Osteocyte (in vitro differentiated cells): ENCODE results near the gene SSC5D. TPM values are rescaled to one million over a fixed set of nuclear protein-coding genes. Genes with fewer than 3 reads are reported as not detected.

Experiments
- DNase-seq: peaks from one replicate; pipeline ENCODE4 v3.0.0; 2021; ENCODE audit warnings: mixed read lengths; ENCODE audit not compliant: unreplicated experiment; ENCODE audit errors: extremely low spot score
- H3K27ac Mint-ChIP-seq: one replicate; pipeline ENCODE4 v1.8.0; 2021; ENCODE audit warnings: mild to moderate bottlenecking, mixed read lengths; ENCODE audit not compliant: unreplicated experiment
- H3K27me3 Mint-ChIP-seq: one replicate; pipeline ENCODE4 v1.8.0; 2021; ENCODE audit warnings: mixed read lengths; ENCODE audit not compliant: unreplicated experiment
- H3K36me3 Mint-ChIP-seq: one replicate; pipeline ENCODE4 v1.8.0; 2021; ENCODE audit warnings: mixed read lengths; ENCODE audit not compliant: unreplicated experiment
- H3K4me1 Mint-ChIP-seq: one replicate; pipeline ENCODE4 v1.8.0; 2021; ENCODE audit warnings: mixed read lengths; ENCODE audit not compliant: unreplicated experiment
- H3K4me3 Mint-ChIP-seq: one replicate; pipeline ENCODE4 v1.8.0; 2021; ENCODE audit warnings: mild to moderate bottlenecking, moderate library complexity, mixed read lengths; ENCODE audit not compliant: unreplicated experiment
- H3K9me3 Mint-ChIP-seq: one replicate; pipeline ENCODE4 v1.8.0; 2021; ENCODE audit warnings: mixed read lengths; ENCODE audit not compliant: unreplicated experiment
- CTCF ChIP-seq: fragments of 200-600 bp; sonication (generic); IDR thresholded peaks from 2 replicates; pipeline ENCODE4 v1.5.0; 2021; ENCODE audit warnings: antibody characterized with exemption, mild to moderate bottlenecking, moderate library complexity
- total RNA-seq: library from RNA; stranded (reverse); gene quantifications from 2 replicates; pipeline ENCODE4 v1.2.1, GENCODE V29; 2021

Gene SSC5D
- total RNA-seq, 1 donor from 2014 or later, result 21.5 TPM

DNA sequence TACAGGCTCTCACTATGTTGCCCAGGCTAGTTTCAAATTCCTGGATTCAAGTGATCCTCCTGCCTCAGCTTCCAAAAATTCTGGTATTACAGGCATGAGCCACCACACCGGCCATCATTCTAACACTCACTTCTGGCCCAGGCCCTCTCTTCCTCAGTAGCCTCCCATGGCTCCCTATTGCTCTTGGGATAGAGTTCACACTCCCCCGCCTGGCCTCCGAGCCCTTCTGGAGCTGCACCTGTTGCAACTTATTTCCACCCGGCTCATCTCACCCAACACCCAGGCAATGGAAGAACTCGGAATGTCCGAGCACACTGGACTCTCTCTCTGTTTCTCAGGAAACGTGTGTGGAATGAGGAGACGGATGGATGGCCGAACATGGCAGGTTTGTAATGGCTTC is 66.1 kb downstream of the SSC5D start:
- Mint-ChIP-seq H3K36me3 (no peaks in the 10 kb centered on the region), H3K27ac (no peak overlapping the region), H3K4me3 (no peak overlapping the region), H3K9me3 (no peaks in the 10 kb centered on the region), H3K4me1 (peaks cover 35% of the 10 kb centered on the region), H3K27me3 (no peaks in the 10 kb centered on the region)
- no peak for DNase-seq
- no peak for TF ChIP-seq CTCF

DNA sequence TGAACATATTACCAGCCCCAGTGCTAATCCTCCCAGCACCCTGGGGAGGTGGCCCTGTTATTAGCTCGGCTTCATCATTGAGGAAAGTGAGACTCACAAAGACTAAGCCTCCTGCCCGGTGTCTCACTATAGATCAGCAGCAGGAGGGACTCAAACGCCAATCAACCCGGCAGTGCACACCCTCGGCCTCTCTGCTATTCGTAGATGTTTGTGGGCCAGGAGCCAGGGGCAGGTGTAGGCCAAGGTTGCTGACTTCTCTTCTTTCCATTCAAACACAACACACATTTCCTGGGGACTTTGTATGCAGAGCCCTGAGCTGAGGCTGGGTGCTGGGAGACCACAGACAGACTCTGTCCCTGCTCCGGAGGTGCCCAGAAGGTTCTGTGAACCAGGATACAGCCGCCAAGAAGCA is 66.5 kb downstream of the SSC5D start:
- DNase-seq, result no peak
- Mint-ChIP-seq H3K9me3 (no peaks in the 10 kb centered on the region), H3K4me1 (peaks cover 31% of the 10 kb centered on the region), H3K36me3 (no peaks in the 10 kb centered on the region), H3K27me3 (no peaks in the 10 kb centered on the region), H3K27ac (no peak overlapping the region), H3K4me3 (no peak overlapping the region)
- TF ChIP-seq CTCF, result no peak

DNA sequence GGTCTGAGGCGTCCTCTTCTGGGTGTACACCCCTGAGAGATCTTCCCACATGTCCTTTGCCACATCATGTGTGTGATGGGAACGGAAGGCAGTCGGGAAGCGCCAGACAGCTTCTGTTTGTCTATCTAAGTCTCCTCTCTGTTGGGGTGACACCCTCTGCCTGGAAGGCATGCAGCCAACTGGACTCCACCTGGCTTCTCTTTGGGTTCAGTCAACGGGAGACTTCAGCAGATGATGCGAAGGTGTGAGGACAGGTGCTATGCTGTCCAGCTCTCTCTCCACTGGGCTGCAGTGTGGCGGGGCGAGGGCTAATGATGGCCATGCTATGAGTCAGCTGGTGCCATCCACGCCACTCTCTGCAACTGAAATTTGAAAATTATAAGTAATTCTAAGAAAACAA is 71.4 kb downstream of the SSC5D start:
- Mint-ChIP-seq H3K4me3 (no peak overlapping the region), H3K36me3 (no peaks in the 10 kb centered on the region), H3K27ac (no peak overlapping the region), H3K9me3 (no peaks in the 10 kb centered on the region), H3K27me3 (peaks cover under 1% of the 10 kb centered on the region), H3K4me1 (no peaks in the 10 kb centered on the region)
- DNase-seq, result no peak
- no peak for TF ChIP-seq CTCF

GRCh38 chr19:55563261-55563690 is 75.0 kb downstream of the SSC5D start:
- Mint-ChIP-seq H3K9me3 (no peaks in the 10 kb centered on the region), H3K27ac (no peak overlapping the region), H3K27me3 (peaks cover 9% of the 10 kb centered on the region), H3K36me3 (no peaks in the 10 kb centered on the region), H3K4me3 (no peak overlapping the region), H3K4me1 (no peaks in the 10 kb centered on the region)
- no peak for DNase-seq
- no peak for TF ChIP-seq CTCF

- H3K9me3 Mint-ChIP-seq, result no peaks in the 10 kb centered on the region
- H3K4me1 Mint-ChIP-seq, result no peaks in the 10 kb centered on the region
- H3K4me3 Mint-ChIP-seq, result no peak overlapping the region
- H3K27ac Mint-ChIP-seq, result no peak overlapping the region
- H3K36me3 Mint-ChIP-seq, result no peaks in the 10 kb centered on the region
- peaks cover 9% of the 10 kb centered on the region for H3K27me3 Mint-ChIP-seq
- no peak for DNase-seq
- no peak for TF ChIP-seq CTCF
These were observed 78.6 kb downstream of the SSC5D start for GRCh38 chr19:55566823-55567222.
